Measurements from ENCODE around the gene BSCL2. TPM values are rescaled to one million over a fixed set of nuclear protein-coding genes. Genes with fewer than 3 reads are reported as not detected.
"Not testable (repeated sequence)": the region's sequence is repeated elsewhere in the genome, so short reads cannot be mapped to it uniquely, and the experiment has no call there.

Gene BSCL2
- total RNA-seq, 4 donors from 2014 or later: 25.4 to 68.2 (median 45.1) TPM

DNA sequence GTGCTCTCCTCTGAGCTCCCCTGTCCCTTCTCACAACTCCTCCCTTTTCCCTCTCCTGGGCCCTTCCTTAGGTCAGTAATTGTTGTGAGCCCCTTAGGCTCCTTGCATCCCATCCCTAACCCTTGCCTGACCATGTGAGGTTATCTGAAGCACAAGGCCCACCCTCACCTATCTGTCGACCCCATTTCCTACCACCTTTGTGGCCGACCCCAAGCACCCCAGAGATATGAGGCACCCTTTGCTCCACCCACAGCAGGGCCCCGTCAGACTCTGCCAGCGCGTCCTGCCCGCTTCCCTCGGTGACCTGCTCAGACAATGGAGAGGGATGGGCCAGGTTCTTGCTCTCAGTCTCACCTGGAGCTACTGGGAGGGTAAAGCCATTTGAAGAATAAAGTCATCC, 1.6 kb upstream of the BSCL2 start:
- WGBS, 2 donors: 0 to 2% methylated on average over 7 of the region's 7 CpGs
- intact Hi-C loops (cut with DNase I; ENCODE audit: low total_unique reads): loop anchor here (10.0 kb wide), 1 partner anchor 324 kb away; no protein-coding TSS in a partner anchor
- TF ChIP-seq CTCF (IDR thresholded peaks at IDR 0.05): no peak
- TF ChIP-seq POLR2A (IDR thresholded peaks at IDR 0.05): no peak
- peak in 1 of 2 donors; percentile 39 for DNase-seq (ENCODE audit: low spot score in 2 of 2)
- H3K4me3 ChIP-seq (ENCODE audit: low read depth, poor library complexity, severe bottlenecking): peak overlapping the region; percentile 28

DNA sequence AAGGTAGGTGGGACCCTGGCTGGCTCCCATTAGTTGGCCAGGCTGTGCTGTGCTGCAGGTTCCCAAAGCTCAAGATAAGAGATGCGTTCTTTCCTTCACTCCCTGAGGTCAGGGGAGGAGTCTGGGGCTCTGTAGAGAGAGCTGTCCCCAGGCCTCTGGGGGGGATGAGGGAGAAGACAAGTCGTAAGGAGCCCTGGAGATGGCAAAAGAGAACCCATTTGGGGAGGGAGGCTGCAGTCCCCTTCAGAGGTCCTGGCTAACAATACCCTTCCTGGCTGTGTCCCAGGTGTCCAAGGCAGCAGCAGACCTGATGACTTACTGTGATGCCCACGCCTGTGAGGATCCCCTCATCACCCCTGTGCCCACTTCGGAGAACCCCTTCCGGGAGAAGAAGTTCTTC, 1.2 kb upstream of the BSCL2 start:
- H3K4me3 ChIP-seq (ENCODE audit: low read depth, poor library complexity, severe bottlenecking): no peak overlapping the region
- no peak for TF ChIP-seq CTCF (IDR thresholded peaks at IDR 0.05)
- no peak for TF ChIP-seq POLR2A (IDR thresholded peaks at IDR 0.05)
- 68 to 75% methylated on average over 5 of the region's 5 CpGs for WGBS, 2 donors
- no peak for DNase-seq (ENCODE audit: low spot score in 2 of 2)
- intact Hi-C loops (cut with DNase I; ENCODE audit: low total_unique reads): loop anchor here (10.0 kb wide), 1 partner anchor 324 kb away; no protein-coding TSS in a partner anchor

DNA sequence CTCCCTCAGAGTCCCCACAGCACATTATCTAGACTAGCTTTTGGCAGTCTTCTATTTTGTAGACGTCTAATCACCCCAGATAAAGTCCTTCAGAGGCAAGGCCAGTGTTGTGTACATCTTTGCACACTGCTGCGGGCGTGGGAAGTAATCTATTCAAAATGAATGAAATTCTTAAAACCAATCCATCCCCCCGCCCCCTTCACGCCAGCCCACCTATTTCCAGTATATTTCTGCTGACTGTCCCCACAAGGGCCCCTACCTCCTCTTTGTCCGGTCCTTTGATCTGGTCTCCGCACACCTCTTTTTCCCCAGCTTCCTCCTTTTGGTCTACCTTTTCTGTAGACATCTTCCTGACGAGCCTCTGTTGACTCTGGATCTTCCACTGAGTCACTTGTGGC, 375 bp downstream of the BSCL2 start:
- 80 to 82% methylated on average over 8 of the region's 8 CpGs for WGBS, 2 donors
- DNase-seq (ENCODE audit: low spot score in 2 of 2): no peak
- peak overlapping the region; percentile 24 for H3K4me3 ChIP-seq (ENCODE audit: low read depth, poor library complexity, severe bottlenecking)
- TF ChIP-seq POLR2A (IDR thresholded peaks at IDR 0.05): no peak
- no peak for TF ChIP-seq CTCF (IDR thresholded peaks at IDR 0.05)
- intact Hi-C loops (cut with DNase I; ENCODE audit: low total_unique reads): loop anchor here (10.0 kb wide), 1 partner anchor 322 kb away; no protein-coding TSS in a partner anchor

- peak; percentile 92 to 99 for DNase-seq (ENCODE audit: low spot score in 2 of 2)
- no peak for TF ChIP-seq CTCF (IDR thresholded peaks at IDR 0.05)
- TF ChIP-seq POLR2A (IDR thresholded peaks at IDR 0.05): no peak
- 8 to 11% methylated on average over 28 to 41 of the region's 73 CpGs for WGBS, 2 donors
- intact Hi-C loops (cut with DNase I; ENCODE audit: low total_unique reads): loop anchor here (10.0 kb wide), 1 partner anchor 321 kb away; no protein-coding TSS in a partner anchor
- peak overlapping the region; percentile 65 for H3K4me3 ChIP-seq (ENCODE audit: low read depth, poor library complexity, severe bottlenecking)
Observed at GRCh38 chr11:62705880-62706849, 1.1 kb downstream of the BSCL2 start.

DNA sequence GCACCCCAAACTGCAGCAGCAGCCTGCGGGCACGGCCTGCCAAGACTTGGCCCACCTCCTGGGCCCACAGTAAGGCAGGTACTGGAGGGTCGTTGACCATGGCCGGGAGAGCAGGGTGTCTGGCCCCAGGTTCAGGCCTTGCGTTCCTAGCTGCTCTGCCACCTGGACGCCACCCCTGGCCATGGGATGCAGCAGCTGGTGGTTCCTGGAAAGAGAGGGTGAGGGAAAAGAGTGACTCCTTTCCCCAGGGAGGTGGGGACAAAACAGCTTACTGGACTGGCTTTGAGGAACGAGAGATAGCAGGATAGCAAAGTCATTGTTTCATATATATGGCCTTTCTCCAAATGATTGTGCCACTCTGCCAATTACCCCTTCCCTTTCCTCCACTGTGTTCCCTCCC, 1.8 kb downstream of the BSCL2 start:
- TF ChIP-seq POLR2A (IDR thresholded peaks at IDR 0.05) (no peak), CTCF (IDR thresholded peaks at IDR 0.05) (no peak)
- DNase-seq (ENCODE audit: low spot score in 2 of 2): no peak
- intact Hi-C loops (cut with DNase I; ENCODE audit: low total_unique reads): loop anchor here (10.0 kb wide), 1 partner anchor 321 kb away; no protein-coding TSS in a partner anchor
- H3K4me3 ChIP-seq (ENCODE audit: low read depth, poor library complexity, severe bottlenecking): no peak overlapping the region
- WGBS, 2 donors: 37 to 53% methylated on average over 7 of the region's 7 CpGs

GRCh38 chr11:62703921-62704320, 3.3 kb downstream of the BSCL2 start:
- intact Hi-C loops (cut with DNase I; ENCODE audit: low total_unique reads): loop anchor here (10.0 kb wide), 1 partner anchor 319 kb away; no protein-coding TSS in a partner anchor
- WGBS, 2 donors: 84 to 86% methylated on average over 4 of the region's 4 CpGs
- not testable (repeated sequence) for H3K4me3 ChIP-seq (ENCODE audit: low read depth, poor library complexity, severe bottlenecking); DNase-seq (ENCODE audit: low spot score in 2 of 2)
